BE2C (cell line): ENCODE data around the gene UGDH.
A peak's percentile ranks its signal among the peaks of the same experiment; 100 is the strongest.
"Not testable (repeated sequence)": the region's sequence is repeated elsewhere in the genome, so short reads cannot be mapped to it uniquely, and the experiment has no call there.

Experiments
- DNase-seq: peaks from one replicate; pipeline ENCODE4 v3.0.0-alpha.2; 2020
- H3K27me3 ChIP-seq: fragments of 250-450 bp; sonication (Bioruptor Pico); 2 replicates; pipeline ENCODE4 v1.5.1; 2020; ENCODE audit warnings: mild to moderate bottlenecking
- H3K36me3 ChIP-seq: fragments of 250-450 bp; sonication (Bioruptor Pico); 2 replicates; pipeline ENCODE4 v1.5.1; 2020; ENCODE audit warnings: mild to moderate bottlenecking
- H3K4me1 ChIP-seq: fragments of 250-450 bp; sonication (Bioruptor Pico); 2 replicates; pipeline ENCODE4 v1.5.1; 2020
- H3K4me3 ChIP-seq: 2 replicates; pipeline ENCODE4 v1.5.1; 2011; ENCODE audit warnings: low read depth, low read length
- H3K9me3 ChIP-seq: fragments of 250-450 bp; sonication (Bioruptor Pico); 2 replicates; pipeline ENCODE4 v1.5.1; 2020
- CTCF ChIP-seq: IDR thresholded peaks from 2 replicates; pipeline ENCODE4 v1.5.1; 2012; ENCODE audit warnings: mild to moderate bottlenecking, low read depth, low read length

UGDH gene

GRCh38 chr4:39533541-39533940, 6.3 kb upstream of the UGDH start:
- H3K27me3 ChIP-seq: no peaks in the 10 kb centered on the region
- no peak for DNase-seq
- H3K4me1 ChIP-seq: no peaks in the 10 kb centered on the region
- no peak for TF ChIP-seq CTCF
- no peaks in the 10 kb centered on the region for H3K36me3 ChIP-seq
- H3K4me3 ChIP-seq: no peak overlapping the region
- H3K9me3 ChIP-seq: no peaks in the 10 kb centered on the region

GRCh38 chr4:39532237-39532636, 5.0 kb upstream of the UGDH start:
- H3K36me3 ChIP-seq, H3K27me3 ChIP-seq: not testable (repeated sequence)

GRCh38 chr4:39530682-39531081, 3.4 kb upstream of the UGDH start:
- H3K36me3 ChIP-seq: no peaks in the 10 kb centered on the region
- no peaks in the 10 kb centered on the region for H3K27me3 ChIP-seq
- no peak overlapping the region for H3K4me3 ChIP-seq
- H3K9me3 ChIP-seq: no peaks in the 10 kb centered on the region
- no peak for TF ChIP-seq CTCF
- H3K4me1 ChIP-seq: no peaks in the 10 kb centered on the region
- DNase-seq: no peak

More at GRCh38 chr4:39532237-39532636, 5.0 kb upstream of the UGDH start:
- not testable (repeated sequence) for DNase-seq, H3K9me3 ChIP-seq, H3K4me3 ChIP-seq, H3K4me1 ChIP-seq

GRCh38 chr4:39529534-39529933, 2.3 kb upstream of the UGDH start:
- Histone ChIP-seq H3K9me3 (no peaks in the 10 kb centered on the region), H3K36me3 (no peaks in the 10 kb centered on the region), H3K4me1 (no peaks in the 10 kb centered on the region), H3K4me3 (no peak overlapping the region), H3K27me3 (no peaks in the 10 kb centered on the region)
- TF ChIP-seq CTCF: no peak
- DNase-seq: no peak

- no peaks in the 10 kb centered on the region for H3K36me3 ChIP-seq
Observed at GRCh38 chr4:39528061-39528465, 824 bp upstream of the UGDH start.

GRCh38 chr4:39526765-39527295, 409 bp downstream of the UGDH start:
- H3K4me3 ChIP-seq: peak overlapping the region; percentile 87
- peaks cover 4% of the 10 kb centered on the region for H3K4me1 ChIP-seq
- TF ChIP-seq CTCF: no peak
- no peaks in the 10 kb centered on the region for H3K9me3 ChIP-seq
- H3K36me3 ChIP-seq: no peaks in the 10 kb centered on the region
- no peak for DNase-seq
- no peaks in the 10 kb centered on the region for H3K27me3 ChIP-seq

More at GRCh38 chr4:39528061-39528465, 824 bp upstream of the UGDH start:
- TF ChIP-seq CTCF: no peak
- Histone ChIP-seq H3K27me3 (no peaks in the 10 kb centered on the region), H3K4me3 (peak overlapping the region; percentile 87), H3K9me3 (no peaks in the 10 kb centered on the region), H3K4me1 (no peaks in the 10 kb centered on the region)
- DNase-seq: no peak
